WTC11 (cell line): ENCODE results near the gene NEMP2. TPM values are rescaled to one million over a fixed set of nuclear protein-coding genes. Genes with fewer than 3 reads are reported as not detected.

ENCODE experiments used
- ATAC-seq: fragments of 200-7000 bp; cut with Tn5 transposase; 2 replicates; pipeline ENCODE4 v1.10.0; 2021; ENCODE audit warnings: mild to moderate bottlenecking, moderate library complexity
- CTCF ChIA-PET: fragments of 300-600 bp; sonication (Branson Sonifier 250); formaldehyde crosslinking; loops from one replicate; lab custom pipeline; 2021; ENCODE audit warnings: antibody characterized with exemption; lab: Charles Lee
- POLR2A ChIA-PET: fragments of 350-600 bp; sonication (Branson Sonifier 250); formaldehyde crosslinking; loops from one replicate; lab custom pipeline; 2021; ENCODE audit warnings: antibody characterized with exemption; lab: Charles Lee
- DNase-seq: peaks from one replicate; pipeline ENCODE4 v3.0.0; 2021; ENCODE audit warnings: low spot score
- H3K27ac Mint-ChIP-seq: 2 replicates; pipeline ENCODE4 v1.8.0; 2021; ENCODE audit warnings: mixed read lengths
- H3K27me3 Mint-ChIP-seq: 2 replicates; pipeline ENCODE4 v1.8.0; 2021; ENCODE audit warnings: low read depth, mild to moderate bottlenecking, moderate library complexity, mixed read lengths
- H3K36me3 Mint-ChIP-seq: 2 replicates; pipeline ENCODE4 v1.8.0; 2021; ENCODE audit warnings: mixed read lengths
- H3K4me1 Mint-ChIP-seq: 2 replicates; pipeline ENCODE4 v1.8.0; 2022; ENCODE audit warnings: mixed read lengths
- H3K4me3 Mint-ChIP-seq: 2 replicates; pipeline ENCODE4 v1.8.0; 2021; ENCODE audit warnings: mild to moderate bottlenecking, moderate library complexity, mixed read lengths
- H3K9me3 Mint-ChIP-seq: 2 replicates; pipeline ENCODE4 v1.8.0; 2021; ENCODE audit warnings: mixed read lengths
- AR ChIP-seq: fragments of 250-450 bp; sonication (Bioruptor Pico); IDR thresholded peaks from 2 replicates; pipeline ENCODE4 v1.9.0; 2021; ENCODE audit warnings: mild to moderate bottlenecking
- ARID4B ChIP-seq: sonication (generic); formaldehyde crosslinking; IDR thresholded peaks from 2 replicates; pipeline ENCODE4 v1.8.0; 2023; ENCODE audit warnings: missing genetic modification reagents, mild to moderate bottlenecking, borderline replicate concordance
- ATF3 ChIP-seq: sonication (generic); formaldehyde crosslinking; conservative IDR thresholded peaks from 2 replicates; pipeline ENCODE4 v1.8.1; 2022; ENCODE audit warnings: mild to moderate bottlenecking, missing genetic modification reagents
- ATF6 ChIP-seq: sonication (generic); formaldehyde crosslinking; IDR thresholded peaks from 2 replicates; pipeline ENCODE4 v1.8.1; 2023; ENCODE audit warnings: mild to moderate bottlenecking, missing genetic modification reagents
- CDX4 ChIP-seq: fragments of 250-450 bp; sonication (Bioruptor Pico); IDR thresholded peaks from 2 replicates; pipeline ENCODE4 v1.9.0; 2021; ENCODE audit warnings: moderate library complexity, mild to moderate bottlenecking, inconsistent platforms, borderline replicate concordance
- E2F1 ChIP-seq: sonication (generic); formaldehyde crosslinking; IDR thresholded peaks from 2 replicates; pipeline ENCODE4 v1.8.0; 2022; ENCODE audit warnings: mild to moderate bottlenecking, missing genetic modification reagents
- EMX1 ChIP-seq: fragments of 250-450 bp; sonication (Bioruptor Pico); IDR thresholded peaks from 2 replicates; pipeline ENCODE4 v1.8.0; 2021; ENCODE audit warnings: mild to moderate bottlenecking
- ETV6 ChIP-seq: sonication (generic); formaldehyde crosslinking; IDR thresholded peaks from 2 replicates; pipeline ENCODE4 v1.8.1; 2022; ENCODE audit warnings: mild to moderate bottlenecking, missing genetic modification reagents
- KAT7 ChIP-seq: sonication (generic); formaldehyde crosslinking; IDR thresholded peaks from 2 replicates; pipeline ENCODE4 v1.8.1; 2023; ENCODE audit warnings: missing genetic modification reagents, mild to moderate bottlenecking, borderline replicate concordance
- MAX ChIP-seq: sonication (generic); formaldehyde crosslinking; IDR thresholded peaks from 2 replicates; pipeline ENCODE4 v1.8.0; 2022; ENCODE audit warnings: mild to moderate bottlenecking, missing genetic modification reagents
- NR2C2 ChIP-seq: sonication (generic); formaldehyde crosslinking; IDR thresholded peaks from 2 replicates; pipeline ENCODE4 v1.8.0; 2022; ENCODE audit warnings: mild to moderate bottlenecking, missing genetic modification reagents
- NR3C1 ChIP-seq: sonication (generic); formaldehyde crosslinking; conservative IDR thresholded peaks from 2 replicates; pipeline ENCODE4 v1.8.1; 2023; ENCODE audit warnings: low read depth, mild to moderate bottlenecking, missing genetic modification reagents
- PRRX2 ChIP-seq: fragments of 250-450 bp; sonication (Bioruptor Pico); IDR thresholded peaks from 2 replicates; pipeline ENCODE4 v1.8.0; 2021; ENCODE audit warnings: mild to moderate bottlenecking
- RORB ChIP-seq: fragments of 250-450 bp; sonication (Bioruptor Pico); IDR thresholded peaks from 2 replicates; pipeline ENCODE4 v1.9.0; 2021; ENCODE audit warnings: mild to moderate bottlenecking
- STAT6 ChIP-seq: sonication (generic); formaldehyde crosslinking; conservative IDR thresholded peaks from 2 replicates; pipeline ENCODE4 v1.8.1; 2023; ENCODE audit warnings: mild to moderate bottlenecking, low read depth, missing genetic modification reagents, moderate library complexity
- ZNF138 ChIP-seq: sonication (generic); formaldehyde crosslinking; conservative IDR thresholded peaks from 2 replicates; pipeline ENCODE4 v1.8.1; 2022; ENCODE audit warnings: mild to moderate bottlenecking, moderate library complexity, missing genetic modification reagents
- ZNF232 ChIP-seq: sonication (generic); formaldehyde crosslinking; IDR thresholded peaks from 2 replicates; pipeline ENCODE4 v1.8.0; 2022; ENCODE audit warnings: mild to moderate bottlenecking, missing genetic modification reagents
- ZNF416 ChIP-seq: fragments of 250-450 bp; sonication (Bioruptor Pico); IDR thresholded peaks from 2 replicates; pipeline ENCODE4 v1.9.0; 2021; ENCODE audit warnings: mild to moderate bottlenecking, inconsistent platforms
- ZNF671 ChIP-seq: fragments of 250-450 bp; sonication (Bioruptor Pico); IDR thresholded peaks from 2 replicates; pipeline ENCODE4 v1.8.0; 2021; ENCODE audit warnings: mild to moderate bottlenecking
- total RNA-seq: library from RNA; stranded (reverse); gene quantifications from 3 replicates; pipeline ENCODE4 v1.2.3, GENCODE V29; 2021

Gene NEMP2
- total RNA-seq, 1 experiment from 2014 or later: 7.2 TPM

- Mint-ChIP-seq H3K27ac (no peak overlapping the region), H3K9me3 (peaks cover 56% of the 10 kb centered on the region), H3K27me3 (no peaks in the 10 kb centered on the region; the same call in 1 of the 2 replicates), H3K36me3 (peaks cover 55% of the 10 kb centered on the region), H3K4me1 (peaks cover 31% of the 10 kb centered on the region), H3K4me3 (no peak overlapping the region)
- ATAC-seq (no peak), DNase-seq (no peak)
- CTCF ChIA-PET: no interaction called here
- POLR2A ChIA-PET: no interaction called here
- TF ChIP-seq ZNF671: no peak
- no peak for TF ChIP-seq ZNF138
- TF ChIP-seq ATF3: no peak
- no peak for TF ChIP-seq ZNF232 (CRISPR knock-in tag)
Measured at GRCh38 chr2:190537765-190538164, 3.2 kb upstream of the NEMP2 start.

- Mint-ChIP-seq H3K9me3 (peaks cover 40% of the 10 kb centered on the region), H3K4me3 (peak overlapping the region; percentile 50), H3K27ac (no peak overlapping the region), H3K27me3 (no peaks in the 10 kb centered on the region; the same call in 1 of the 2 replicates), H3K36me3 (peaks cover 38% of the 10 kb centered on the region), H3K4me1 (peaks cover 31% of the 10 kb centered on the region)
- POLR2A ChIA-PET: no interaction called here
- TF ChIP-seq EMX1 (CRISPR knock-in tag) (no peak), ARID4B (CRISPR knock-in tag) (no peak), E2F1 (CRISPR knock-in tag) (no peak), KAT7 (CRISPR knock-in tag) (no peak), RORB (CRISPR knock-in tag) (no peak), MAX (CRISPR knock-in tag) (no peak), ETV6 (CRISPR knock-in tag) (no peak), NR3C1 (CRISPR knock-in tag) (no peak), ZNF416 (CRISPR knock-in tag) (no peak)
- CTCF ChIA-PET: no interaction called here
- no peak for ATAC-seq
- no peak for DNase-seq
Measured at GRCh38 chr2:190535586-190535985, 1.1 kb upstream of the NEMP2 start.

GRCh38 chr2:190535121-190535439 lies 558 bp upstream of the NEMP2 start:
- peak overlapping the region; percentile 68 for H3K4me3 Mint-ChIP-seq
- H3K36me3 Mint-ChIP-seq: peaks cover 33% of the 10 kb centered on the region
- CTCF ChIA-PET: no interaction called here
- H3K9me3 Mint-ChIP-seq: peaks cover 35% of the 10 kb centered on the region
- peaks cover 31% of the 10 kb centered on the region for H3K4me1 Mint-ChIP-seq
- H3K27me3 Mint-ChIP-seq: no peaks in the 10 kb centered on the region; the same call in 1 of the 2 replicates
- no peak for ATAC-seq
- no peak for DNase-seq
- H3K27ac Mint-ChIP-seq: no peak overlapping the region
- POLR2A ChIA-PET: no interaction called here
- TF ChIP-seq ATF6 (CRISPR knock-in tag) (no peak), AR (CRISPR knock-in tag) (no peak), EMX1 (CRISPR knock-in tag) (no peak), PRRX2 (CRISPR knock-in tag) (no peak), NR2C2 (CRISPR knock-in tag) (no peak), STAT6 (CRISPR knock-in tag) (no peak), CDX4 (CRISPR knock-in tag) (no peak)
